Ureter (tissue), 1 donor: ENCODE measurements around the gene SPAG16. TPM values are rescaled to one million over a fixed set of nuclear protein-coding genes. Genes with fewer than 3 reads are reported as not detected.

Experiments used
- DNase-seq: peaks from one replicate; pipeline ENCODE4 v3.0.0-alpha.2; 2020; ENCODE audit warnings: low spot score
- total RNA-seq: library from RNA; stranded (reverse); gene quantifications from one replicate; pipeline ENCODE4 v1.2.4, GENCODE V29; 2023
- donor health status: DM: yes; HTN: yes; CAD: no.

Gene SPAG16
- total RNA-seq, 1 donor from 2014 or later: 63.2 TPM

GRCh38 chr2:214156971-214157370 lies 872.7 kb downstream of the SPAG16 start:
- no peak for DNase-seq

GRCh38 chr2:214158851-214159250 lies 874.6 kb downstream of the SPAG16 start:
- DNase-seq: no peak

- no peak for DNase-seq
These were observed 885.0 kb downstream of the SPAG16 start for GRCh38 chr2:214169281-214169680.

GRCh38 chr2:214169736-214170135 lies 885.5 kb downstream of the SPAG16 start:
- DNase-seq: no peak

- DNase-seq: no peak
These were observed 890.3 kb downstream of the SPAG16 start for GRCh38 chr2:214174563-214174962.

- no peak for DNase-seq
These were observed 895.8 kb downstream of the SPAG16 start for GRCh38 chr2:214180071-214180470.

- DNase-seq: no peak
These were observed 896.4 kb downstream of the SPAG16 start for GRCh38 chr2:214180686-214181085.

GRCh38 chr2:214184461-214184860 lies 900.2 kb downstream of the SPAG16 start:
- DNase-seq: no peak

- no peak for DNase-seq
These were observed 901.3 kb downstream of the SPAG16 start for GRCh38 chr2:214185546-214185945.

- no peak for DNase-seq
These were observed 908.4 kb downstream of the SPAG16 start for GRCh38 chr2:214192711-214193110.

GRCh38 chr2:214193943-214194342 lies 909.7 kb downstream of the SPAG16 start:
- DNase-seq: no peak

GRCh38 chr2:214196260-214196659 lies 912.0 kb downstream of the SPAG16 start:
- DNase-seq: no peak

GRCh38 chr2:214201892-214202291 lies 917.6 kb downstream of the SPAG16 start:
- no peak for DNase-seq

- no peak for DNase-seq
These were observed 919.0 kb downstream of the SPAG16 start for GRCh38 chr2:214203214-214203613.

- no peak for DNase-seq
These were observed 919.6 kb downstream of the SPAG16 start for GRCh38 chr2:214203744-214204289.

- DNase-seq: no peak
These were observed 930.8 kb downstream of the SPAG16 start for GRCh38 chr2:214215107-214215506.

GRCh38 chr2:214217136-214217535 lies 932.9 kb downstream of the SPAG16 start:
- no peak for DNase-seq

GRCh38 chr2:214217599-214217998 lies 933.3 kb downstream of the SPAG16 start:
- no peak for DNase-seq

- no peak for DNase-seq
These were observed 936.0 kb downstream of the SPAG16 start for GRCh38 chr2:214220251-214220650.

GRCh38 chr2:214226061-214226460 lies 941.8 kb downstream of the SPAG16 start:
- DNase-seq: no peak

- no peak for DNase-seq
These were observed 948.0 kb downstream of the SPAG16 start for GRCh38 chr2:214232271-214232670.

GRCh38 chr2:214233164-214233563 lies 948.9 kb downstream of the SPAG16 start:
- no peak for DNase-seq

- no peak for DNase-seq
These were observed 958.5 kb downstream of the SPAG16 start for GRCh38 chr2:214242797-214243196.

- no peak for DNase-seq
These were observed 960.6 kb downstream of the SPAG16 start for GRCh38 chr2:214244847-214245246.
